Vagina (tissue), 2 donors: ENCODE measurements around the gene NUP88.

Source experiments
- POLR2A ChIP-seq, 2 donors: fragments of 450-650 bp; IDR thresholded peaks; one replicate each; pipeline ENCODE4 v1.6.1; 2017; ENCODE audit warnings: antibody characterized with exemption in 2 of 2, mild to moderate bottlenecking in 2 of 2, moderate library complexity in 2 of 2
- POLR2AphosphoS5 ChIP-seq, 2 donors: sonication (generic); formaldehyde crosslinking; IDR thresholded peaks; one replicate each; pipeline ENCODE4 v1.9.0; 2017; ENCODE audit warnings: antibody characterized with exemption in 2 of 2, mild to moderate bottlenecking in 2 of 2, low read depth in 1 of 2; ENCODE audit not compliant: insufficient read depth in 1 of 2
- TF ChIP-seq, protein P1 (sequence below), 3 experiments: fragments of 450-650 bp in 2 of 3; fragments of 200-600 bp in 1 of 3; sonication (generic) in 1 of 3; IDR thresholded peaks; one replicate each; pipeline ENCODE4 v1.5.1; 2017 to 2019; ENCODE audit warnings: antibody characterized with exemption in 3 of 3, mild to moderate bottlenecking in 2 of 3, moderate library complexity in 2 of 3

- TF ChIP-seq, protein P1, sequence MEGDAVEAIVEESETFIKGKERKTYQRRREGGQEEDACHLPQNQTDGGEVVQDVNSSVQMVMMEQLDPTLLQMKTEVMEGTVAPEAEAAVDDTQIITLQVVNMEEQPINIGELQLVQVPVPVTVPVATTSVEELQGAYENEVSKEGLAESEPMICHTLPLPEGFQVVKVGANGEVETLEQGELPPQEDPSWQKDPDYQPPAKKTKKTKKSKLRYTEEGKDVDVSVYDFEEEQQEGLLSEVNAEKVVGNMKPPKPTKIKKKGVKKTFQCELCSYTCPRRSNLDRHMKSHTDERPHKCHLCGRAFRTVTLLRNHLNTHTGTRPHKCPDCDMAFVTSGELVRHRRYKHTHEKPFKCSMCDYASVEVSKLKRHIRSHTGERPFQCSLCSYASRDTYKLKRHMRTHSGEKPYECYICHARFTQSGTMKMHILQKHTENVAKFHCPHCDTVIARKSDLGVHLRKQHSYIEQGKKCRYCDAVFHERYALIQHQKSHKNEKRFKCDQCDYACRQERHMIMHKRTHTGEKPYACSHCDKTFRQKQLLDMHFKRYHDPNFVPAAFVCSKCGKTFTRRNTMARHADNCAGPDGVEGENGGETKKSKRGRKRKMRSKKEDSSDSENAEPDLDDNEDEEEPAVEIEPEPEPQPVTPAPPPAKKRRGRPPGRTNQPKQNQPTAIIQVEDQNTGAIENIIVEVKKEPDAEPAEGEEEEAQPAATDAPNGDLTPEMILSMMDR (IDR thresholded peaks at IDR 0.05) = no peak
- no peak for TF ChIP-seq POLR2A (IDR thresholded peaks at IDR 0.05)
- TF ChIP-seq POLR2AphosphoS5 (IDR thresholded peaks at IDR 0.05; ENCODE audit: insufficient read depth in 1 of 2, low read depth in 1 of 2) = no peak
Observed at GRCh38 chr17:5429191-5429887, 9.9 kb upstream of the NUP88 start.
